GM21576 (cell line): ENCODE data around the gene REEP5.
"Not testable (repeated sequence)": the region's sequence is repeated elsewhere in the genome, so short reads cannot be mapped to it uniquely, and the experiment has no call there.

Experiments
- ATAC-seq: cut with Tn5 transposase; IDR thresholded peaks from one replicate; pipeline ENCODE4 v1.9.1; 2021; ENCODE audit warnings: mild to moderate bottlenecking, moderate library complexity; ENCODE audit not compliant: unreplicated experiment

The REEP5 gene

DNA sequence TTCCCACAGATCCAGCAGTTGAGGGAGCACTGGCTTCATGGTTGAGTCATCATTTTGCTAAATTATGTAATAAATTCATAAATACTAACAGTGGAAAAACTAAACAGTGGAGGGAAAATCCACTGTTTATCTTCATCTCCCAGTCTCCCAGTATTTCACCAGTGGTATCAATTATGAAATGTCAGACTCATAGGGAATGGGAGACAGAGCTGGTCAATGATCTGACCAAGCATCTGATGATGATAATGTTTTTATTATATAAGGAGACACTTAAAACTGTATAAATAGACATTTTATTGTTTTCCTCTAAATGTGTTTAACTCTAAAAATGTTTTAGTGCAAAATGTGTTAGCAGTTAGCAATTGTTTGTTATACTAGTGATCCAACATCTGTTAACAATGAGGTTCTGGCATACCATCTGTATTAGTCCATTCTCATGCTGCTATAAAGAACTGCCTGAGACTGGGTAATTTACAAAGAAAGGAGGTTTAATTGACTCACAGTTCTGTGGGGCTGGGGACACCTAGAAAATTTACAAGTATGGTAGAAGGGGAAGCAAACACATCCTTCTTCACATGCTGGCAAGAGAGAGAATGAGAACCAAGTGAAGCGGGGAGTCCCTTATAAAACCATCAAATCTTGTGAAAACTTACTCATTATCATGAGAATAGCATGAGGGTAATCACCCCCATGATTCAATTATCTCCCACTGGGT, 11.8 kb upstream of the REEP5 start:
- no peak for ATAC-seq

- ATAC-seq, result no peak
Measured at GRCh38 chr5:112933105-112933504, 11.1 kb upstream of the REEP5 start.

DNA sequence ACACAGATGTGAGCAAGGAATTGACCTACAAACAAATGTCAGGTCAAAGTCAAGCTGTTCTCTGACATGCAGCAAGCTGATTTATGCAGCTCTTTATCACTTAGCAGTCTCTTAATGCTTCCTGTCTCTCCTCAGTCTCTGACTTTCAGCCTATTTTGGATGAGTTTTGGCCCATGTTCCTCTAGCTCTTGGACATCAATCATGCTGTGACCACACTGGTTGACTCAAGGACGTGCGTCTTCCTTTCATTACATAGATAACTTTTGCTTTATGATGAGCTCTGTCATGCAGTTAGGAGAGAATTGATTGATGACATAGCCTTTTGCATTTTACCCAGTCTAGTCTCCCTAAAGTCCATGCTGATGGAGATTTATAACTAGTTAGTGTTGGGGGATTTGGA, 9.4 kb upstream of the REEP5 start:
- no peak for ATAC-seq

DNA sequence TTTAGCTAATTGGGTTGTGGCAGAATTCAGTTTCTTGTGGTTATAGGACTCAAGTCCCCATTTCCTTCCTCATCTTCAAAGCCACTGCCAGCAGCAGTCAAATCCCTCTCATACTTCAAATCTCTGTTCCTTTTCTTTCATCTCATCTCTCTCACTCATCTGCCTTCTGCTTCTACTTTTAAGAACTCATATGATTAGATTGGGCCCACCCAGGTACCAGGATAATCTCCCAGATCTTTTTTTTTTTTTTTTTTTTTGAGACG, 8.0 kb upstream of the REEP5 start:
- peak; percentile 60 for ATAC-seq

GRCh38 chr5:112929336-112930081, 7.5 kb upstream of the REEP5 start:
- ATAC-seq, result peak; percentile 60

GRCh38 chr5:112923988-112924387, 2.0 kb upstream of the REEP5 start:
- no peak for ATAC-seq

DNA sequence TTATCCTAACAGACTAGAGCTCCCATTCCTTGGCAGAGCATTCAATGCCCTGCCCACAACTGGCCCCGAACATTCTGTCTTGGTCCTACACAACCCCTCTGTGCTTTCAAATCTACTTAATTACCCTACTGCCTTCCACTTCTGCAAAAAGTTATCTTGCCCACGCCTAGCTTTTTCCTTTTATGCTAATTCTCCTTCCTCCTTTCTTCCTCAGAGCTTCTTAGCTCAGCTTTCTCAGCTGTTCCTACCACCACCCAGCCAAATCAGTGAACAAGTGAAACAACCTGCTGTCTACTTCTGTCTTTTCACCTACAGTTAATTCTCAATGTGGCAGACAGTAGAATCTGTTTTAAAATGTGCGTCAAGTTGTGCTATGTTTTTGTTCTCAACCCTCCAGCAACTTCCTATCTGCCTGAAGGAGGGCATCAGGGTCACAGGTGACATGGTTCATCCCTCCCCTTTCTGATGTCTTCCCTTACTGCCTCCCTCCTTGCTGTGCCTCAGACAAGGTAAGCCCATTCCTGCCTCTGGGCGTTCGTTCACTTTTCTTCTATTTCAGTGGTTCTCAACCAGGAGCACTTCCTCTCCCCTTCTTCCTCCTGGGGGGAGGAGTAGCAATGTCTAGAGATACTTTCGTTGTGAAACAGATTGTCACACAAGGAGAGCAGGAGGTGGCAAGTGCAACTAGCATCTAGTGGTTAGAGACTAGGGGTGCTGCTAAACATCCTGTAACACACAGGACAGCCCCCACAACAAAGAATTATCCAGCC, 1.3 kb upstream of the REEP5 start:
- ATAC-seq, result peak; percentile 41

DNA sequence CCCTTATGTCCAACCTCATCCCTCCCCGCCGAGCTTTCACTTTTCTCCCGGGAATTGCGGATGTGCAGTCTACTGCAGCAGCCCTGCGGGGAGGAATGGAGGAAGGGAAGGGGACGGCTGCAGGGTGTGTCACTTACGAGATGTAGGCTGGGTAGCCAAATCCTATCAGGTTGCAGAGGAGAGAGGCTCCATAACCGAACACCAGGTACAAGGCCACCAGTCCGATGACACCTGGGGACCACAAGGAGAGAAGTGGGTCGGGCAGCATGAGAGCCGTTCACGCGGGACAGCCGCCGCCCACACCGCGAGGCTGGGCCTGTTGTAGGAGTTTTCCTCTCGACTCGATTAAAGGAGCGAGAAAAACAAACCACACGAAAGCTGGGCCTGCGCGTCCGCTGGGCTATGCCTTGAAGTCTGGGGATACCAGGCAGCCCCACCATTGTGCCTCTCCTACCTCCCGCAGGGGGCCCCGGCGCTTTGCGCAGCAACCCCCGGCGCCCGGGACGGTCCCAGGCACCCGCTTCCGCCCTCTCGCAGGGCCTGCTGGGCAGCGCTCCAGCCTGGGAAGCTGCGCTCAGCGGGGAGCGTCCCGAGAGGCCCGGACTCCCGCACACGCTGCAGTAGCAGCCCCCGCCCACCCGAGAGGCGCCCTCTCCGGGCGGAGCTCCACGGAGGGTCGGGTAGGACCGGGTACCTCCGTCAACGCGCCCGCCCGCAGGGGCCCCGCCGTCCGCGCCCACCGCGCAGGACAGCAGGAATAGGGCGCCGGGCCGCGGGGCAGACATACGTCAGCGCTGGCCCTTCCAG, 798 bp downstream of the REEP5 start:
- ATAC-seq, result peak; percentile 33

DNA sequence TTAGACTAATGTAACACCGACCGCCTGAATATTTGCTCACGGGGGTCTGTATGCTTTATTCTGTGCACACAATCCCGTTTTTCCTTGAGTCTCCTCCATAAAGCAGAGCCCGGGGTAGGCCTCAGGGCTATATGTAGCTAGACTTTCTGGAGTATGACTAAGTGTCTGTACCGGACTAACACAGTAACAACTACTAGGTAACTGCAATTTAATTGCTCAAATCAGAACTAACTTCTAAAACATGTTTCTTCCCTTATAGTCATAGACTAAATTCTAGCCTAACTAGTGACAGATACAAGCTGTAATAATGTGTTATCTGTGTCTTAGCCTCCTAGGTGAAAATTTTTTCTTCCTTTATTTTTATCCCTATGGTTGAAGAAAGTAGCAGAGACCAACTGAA, 2.1 kb downstream of the REEP5 start:
- no peak for ATAC-seq

- ATAC-seq, result no peak
Measured at GRCh38 chr5:112918679-112919078, 3.3 kb downstream of the REEP5 start.

DNA sequence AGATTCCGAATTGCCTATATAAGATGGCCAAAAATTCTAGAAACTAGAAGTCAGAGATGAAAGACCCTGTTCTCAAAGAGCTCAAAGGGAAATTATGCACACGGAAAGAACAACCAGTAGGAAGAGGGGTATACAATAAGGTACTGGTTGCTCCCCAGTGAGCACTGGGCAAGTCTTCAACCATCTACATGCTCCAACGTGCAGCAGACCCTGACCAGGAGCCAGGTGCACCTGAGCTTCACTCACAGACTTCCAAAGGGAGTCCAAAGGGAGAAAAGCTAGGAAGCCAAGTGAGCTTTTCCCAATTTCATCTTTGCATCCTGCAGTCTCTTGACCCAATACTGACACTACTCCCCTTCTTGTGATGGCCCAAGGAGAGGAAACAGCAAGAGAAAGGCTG, 3.9 kb downstream of the REEP5 start:
- no peak for ATAC-seq

GRCh38 chr5:112917453-112917995, 4.5 kb downstream of the REEP5 start:
- ATAC-seq, result no peak

DNA sequence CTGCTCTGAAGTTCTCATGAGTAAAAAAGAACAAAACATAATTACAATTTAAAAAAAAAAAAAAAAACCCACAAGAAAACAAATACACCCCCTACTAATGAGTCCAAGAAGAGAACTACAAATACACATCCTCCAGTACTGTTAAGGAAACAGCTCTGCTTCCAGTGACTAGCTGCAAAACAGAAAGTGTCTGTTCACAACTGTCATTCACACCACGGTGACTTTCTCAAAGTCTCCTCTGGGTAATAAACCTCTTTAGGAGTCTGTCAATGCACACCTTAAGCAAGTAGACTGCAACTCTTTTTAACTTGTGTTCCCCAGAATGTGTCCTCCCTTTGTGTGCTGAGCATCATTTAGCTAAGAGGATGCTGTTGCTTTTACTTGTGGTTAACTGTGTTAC, 6.2 kb downstream of the REEP5 start:
- ATAC-seq, result peak; percentile 63

GRCh38 chr5:112914584-112914983, 7.4 kb downstream of the REEP5 start:
- ATAC-seq, result no peak

DNA sequence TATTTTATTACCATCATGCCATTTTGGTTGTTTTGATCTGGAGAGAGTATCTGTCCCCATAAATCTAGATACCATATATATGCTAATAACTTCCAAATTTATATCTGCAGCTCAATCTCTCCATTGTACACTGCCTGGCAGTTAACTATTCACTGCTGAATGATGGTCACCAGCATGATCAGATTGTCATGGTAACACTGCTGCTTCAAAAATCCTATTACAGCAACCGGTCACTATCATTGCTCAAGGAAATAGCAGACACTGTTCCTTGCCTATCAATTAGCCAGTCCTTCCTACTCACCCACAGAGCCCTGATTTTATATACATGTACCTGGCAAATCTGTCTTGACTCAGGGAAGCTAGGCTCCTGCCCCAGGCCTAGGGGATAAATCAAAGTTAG, 11.5 kb downstream of the REEP5 start:
- ATAC-seq, result no peak

GRCh38 chr5:112908854-112909253, 13.2 kb downstream of the REEP5 start:
- ATAC-seq, result no peak

GRCh38 chr5:112907166-112907631, 14.8 kb downstream of the REEP5 start:
- ATAC-seq, result peak; percentile 46

DNA sequence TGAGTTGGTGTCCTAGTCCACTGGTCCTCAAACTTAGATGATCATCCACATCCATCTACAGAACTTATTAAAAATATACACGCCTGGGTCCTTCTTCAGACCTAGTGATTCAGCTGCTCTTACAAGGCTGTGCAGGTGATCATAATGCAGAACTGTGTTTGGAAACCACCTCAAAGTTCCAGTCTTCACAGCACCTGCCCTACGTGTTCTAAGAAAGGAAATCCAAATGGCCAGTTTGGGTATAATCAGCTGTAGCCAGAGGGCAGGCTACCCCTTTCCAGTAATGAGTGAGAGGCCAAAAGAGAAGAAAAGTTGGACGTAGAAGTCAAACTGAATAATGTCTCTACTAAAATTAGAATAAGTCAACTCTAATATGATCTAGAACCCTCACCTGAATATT, 15.4 kb downstream of the REEP5 start:
- ATAC-seq, result peak; percentile 54

GRCh38 chr5:112904996-112905395, 17.0 kb downstream of the REEP5 start:
- ATAC-seq, result not testable (repeated sequence)

DNA sequence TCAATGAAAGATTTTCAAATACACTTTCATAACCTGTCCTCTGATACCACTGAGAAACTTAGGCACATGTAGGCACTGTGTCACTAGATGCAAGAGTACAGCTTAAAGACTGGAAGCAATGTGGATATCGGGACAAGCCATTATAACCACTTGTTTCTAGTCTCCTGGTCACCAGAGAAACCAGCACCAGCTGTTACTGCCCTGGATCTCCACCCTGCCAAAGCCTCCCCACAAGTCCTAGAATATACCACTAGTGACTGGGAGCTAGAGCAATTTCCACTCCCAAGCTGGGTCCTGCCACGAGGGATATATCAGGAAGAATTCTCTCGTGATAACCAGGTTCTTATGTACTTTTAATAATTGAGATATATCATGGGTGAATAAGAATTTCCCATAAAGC, 19.5 kb downstream of the REEP5 start:
- ATAC-seq, result no peak

GRCh38 chr5:112895682-112896081, 26.3 kb downstream of the REEP5 start:
- no peak for ATAC-seq
